IMR-90 (cell line): Measurements from ENCODE around the gene USP7. TPM values are rescaled to one million over a fixed set of nuclear protein-coding genes. Genes with fewer than 3 reads are reported as not detected.

ENCODE experiments used
- ATAC-seq: fragments of 200-7000 bp; cut with Tn5 transposase; 2 replicates; pipeline ENCODE4 v1.9.1; 2020; ENCODE audit warnings: low read depth, mild to moderate bottlenecking, moderate library complexity
- BruUV-seq: library from RNA; stranded (reverse); fragments of 400-500 nt; replicated peaks from 2 replicates; lab custom pipeline; 2021; lab: Mats Ljungman, UMichigan
- CTCF ChIA-PET: fragments of 300-600 bp; formaldehyde crosslinking; extraction: SDS; loops from one replicate; lab custom pipeline; 2021; ENCODE audit warnings: antibody characterized with exemption; lab: Yijun Ruan, JAX
- POLR2A ChIA-PET: fragments of 300-600 bp; sonication (Branson Sonifier 250); formaldehyde crosslinking; loops from one replicate; lab custom pipeline; 2022; ENCODE audit warnings: antibody characterized with exemption; ENCODE audit not compliant: unreplicated experiment; lab: Charles Lee
- DNase-seq: peaks from one replicate; pipeline ENCODE4 v3.0.0; 2013
- H2AFZ ChIP-seq: replicated peaks from 2 replicates; pipeline ENCODE3; 2013; ENCODE audit warnings: low read length, mild to moderate bottlenecking; ENCODE audit not compliant: poor library complexity
- H2AK5ac ChIP-seq: 2 replicates; pipeline ENCODE4 v1.6.1; 2013; ENCODE audit warnings: low read depth, low read length, inconsistent platforms
- H2AK9ac ChIP-seq: replicated peaks from 2 replicates; pipeline ENCODE3; 2013; ENCODE audit warnings: mild to moderate bottlenecking, low read depth, low read length, moderate library complexity; ENCODE audit not compliant: poor library complexity
- H2BK120ac ChIP-seq: 2 replicates; pipeline ENCODE4 v1.6.1; 2013; ENCODE audit warnings: low read depth, low read length, inconsistent platforms
- H2BK15ac ChIP-seq: 3 replicates; pipeline ENCODE4 v1.6.1; 2013; ENCODE audit warnings: low read depth, low read length, inconsistent platforms
- H2BK20ac ChIP-seq: 2 replicates; pipeline ENCODE4 v1.6.1; 2013; ENCODE audit warnings: low read depth, mild to moderate bottlenecking, inconsistent platforms, low read length, moderate library complexity
- H2BK5ac ChIP-seq: 2 replicates; pipeline ENCODE4 v1.6.1; 2013; ENCODE audit warnings: mild to moderate bottlenecking, low read depth, low read length, inconsistent platforms; ENCODE audit not compliant: poor library complexity, severe bottlenecking
- H3K14ac ChIP-seq: replicated peaks from 2 replicates; pipeline ENCODE4 v1.6.1; 2013; ENCODE audit warnings: low read depth, low read length, inconsistent platforms
- H3K18ac ChIP-seq: 2 replicates; pipeline ENCODE4 v1.6.1; 2013; ENCODE audit warnings: low read depth, low read length, control low read depth
- H3K23ac ChIP-seq: 2 replicates; pipeline ENCODE4 v1.6.1; 2013; ENCODE audit warnings: low read depth, low read length, inconsistent platforms
- H3K27ac ChIP-seq: 2 replicates; pipeline ENCODE4 v1.5.1; 2013; ENCODE audit warnings: mild to moderate bottlenecking, control low read depth, low read length; ENCODE audit not compliant: insufficient read depth
- H3K27me3 ChIP-seq: 2 replicates; pipeline ENCODE4 v1.6.1; 2013; ENCODE audit warnings: low read length; ENCODE audit not compliant: control insufficient read depth, insufficient read depth
- H3K36me3 ChIP-seq: 2 replicates; pipeline ENCODE4 v1.6.1; 2013; ENCODE audit warnings: low read length, mixed read lengths; ENCODE audit not compliant: control insufficient read depth, insufficient read depth
- H3K4ac ChIP-seq: 2 replicates; pipeline ENCODE4 v1.6.1; 2013; ENCODE audit warnings: low read depth, low read length, inconsistent platforms
- H3K4me1 ChIP-seq: 2 replicates; pipeline ENCODE4 v1.6.1; 2013; ENCODE audit warnings: low read length, mixed read lengths; ENCODE audit not compliant: control insufficient read depth, insufficient read depth
- H3K4me2 ChIP-seq: 2 replicates; pipeline ENCODE4 v1.6.1; 2013; ENCODE audit warnings: low read depth, mild to moderate bottlenecking, control low read depth, low read length, moderate library complexity
- H3K4me3 ChIP-seq: 2 replicates; pipeline ENCODE4 v1.5.1; 2013; ENCODE audit warnings: low read depth, mild to moderate bottlenecking, control low read depth, low read length, moderate library complexity; ENCODE audit not compliant: insufficient read depth
- H3K56ac ChIP-seq: 2 replicates; pipeline ENCODE4 v1.6.1; 2013; ENCODE audit warnings: low read length, inconsistent platforms; ENCODE audit not compliant: insufficient read depth; ENCODE audit errors: extremely low read depth
- H3K79me1 ChIP-seq, 2 experiments: 2 replicates each; pipeline ENCODE4 v1.6.1; 2013; ENCODE audit warnings: low read length in 2 of 2, inconsistent platforms in 1 of 2, low read depth in 1 of 2
- H3K9ac ChIP-seq: 2 replicates; pipeline ENCODE4 v1.6.1; 2013; ENCODE audit warnings: low read depth, low read length, control low read depth
- H3K9me1 ChIP-seq: 2 replicates; pipeline ENCODE4 v1.6.1; 2013; ENCODE audit warnings: low read length, inconsistent platforms; ENCODE audit not compliant: insufficient read depth
- H3K9me3 ChIP-seq: 2 replicates; pipeline ENCODE4 v1.6.1; 2013; ENCODE audit warnings: low read length; ENCODE audit not compliant: control insufficient read depth, insufficient read depth
- H4K20me1 ChIP-seq: 2 replicates; pipeline ENCODE4 v1.6.1; 2013; ENCODE audit warnings: low read length, inconsistent platforms; ENCODE audit not compliant: insufficient read depth
- H4K5ac ChIP-seq: 2 replicates; pipeline ENCODE4 v1.6.1; 2013; ENCODE audit warnings: mild to moderate bottlenecking, low read depth, low read length, control low read depth
- H4K8ac ChIP-seq, 2 experiments: 2 replicates each; pipeline ENCODE4 v1.6.1; 2013; ENCODE audit warnings: low read depth in 2 of 2, low read length in 2 of 2, control low read depth in 1 of 2, inconsistent platforms in 1 of 2
- H4K91ac ChIP-seq: 2 replicates; pipeline ENCODE4 v1.6.1; 2013; ENCODE audit warnings: low read depth, low read length, inconsistent platforms; ENCODE audit not compliant: insufficient read depth
- BHLHE40 ChIP-seq: fragments of 150-350 bp; IDR thresholded peaks from 2 replicates; pipeline ENCODE4 v1.6.1; 2016; ENCODE audit warnings: mild to moderate bottlenecking, low read depth, low read length
- ELK1 ChIP-seq: fragments of 150-350 bp; IDR thresholded peaks from 2 replicates; pipeline ENCODE4 v1.6.1; 2016; ENCODE audit warnings: low read depth, mild to moderate bottlenecking, low read length, moderate library complexity, borderline replicate concordance
- MXI1 ChIP-seq: IDR thresholded peaks from 2 replicates; pipeline ENCODE4 v1.6.1; 2012; ENCODE audit warnings: low read depth, mild to moderate bottlenecking, low read length, moderate library complexity, borderline replicate concordance
- USF2 ChIP-seq: fragments of 150-350 bp; IDR thresholded peaks from 2 replicates; pipeline ENCODE4 v1.6.1; 2017; ENCODE audit warnings: mild to moderate bottlenecking, antibody characterized with exemption, low read length, low read depth
- WGBS, 2 experiments: methylation state at CpG; one replicate each; pipeline versions ENCODE4 v1.1.5 to v1.1.7; 2013; ENCODE audit warnings: missing lambda C conversion rate in 2 of 2; ENCODE audit not compliant: insufficient read length in 1 of 2; ENCODE audit errors: extremely low coverage in 2 of 2; 5-methylcytosine and 5-hydroxymethylcytosine counted together
- dilution Hi-C: fragments of 300-500 bp; cut with HindIII; formaldehyde crosslinking; loops from one replicate; pipeline ENCODE4 v1.14.3; 2018; ENCODE audit warnings: low sequenced_read_pairs; ENCODE audit not compliant: unreplicated experiment
- in situ Hi-C: fragments of 300-500 bp; cut with MboI; formaldehyde crosslinking; loops from 3 replicates; pipeline ENCODE4 v1.14.3; 2019; ENCODE audit warnings: low sequenced_read_pairs, inconsistent platforms, mixed read lengths
- intact Hi-C: fragments of 100-400 bp; cut with micrococcal nuclease; formaldehyde crosslinking; loops from 2 replicates; pipeline ENCODE4 v1.10.0; 2022
- polyA plus RNA-seq, 3 experiments: library from polyadenylated mRNA; depleted of rRNA; stranded (reverse); fragments of >200 nt; gene quantifications; 2 replicates each; pipeline ENCODE4 v1.2.3, GENCODE V29; 2012; ENCODE audit warnings: low replicate concordance in 1 of 3
- total RNA-seq: library from RNA; depleted of rRNA; stranded (reverse); fragments of >200 nt; gene quantifications from 2 replicates; pipeline ENCODE4 v1.2.3, GENCODE V29; 2012
- TF ChIP-seq, protein P1 (sequence below): conservative IDR thresholded peaks from 2 replicates; pipeline ENCODE4 v1.5.1; 2012; ENCODE audit warnings: mild to moderate bottlenecking, low read depth, low read length, improper control_type of control experiment

Gene USP7
- total and polyA plus RNA-seq, 2 of the 4 experiments (the other 2 are of a cell fraction), result 17.8 to 28.3 TPM

- H3K9ac ChIP-seq, result peak overlapping the region; percentile 92; the same call in 1 of the 2 replicates
- no peak overlapping the region for H3K56ac ChIP-seq
- peaks cover 4% of the 10 kb centered on the region for H3K36me3 ChIP-seq
- H3K4ac ChIP-seq, result peak overlapping the region; percentile 95
- DNase-seq, result no peak
- peaks cover 8 to 73% of the 10 kb centered on the region in 2 experiments for H3K79me1 ChIP-seq
- peak overlapping the region; percentile 92 for H2AFZ ChIP-seq
- H2AK9ac ChIP-seq, result peak overlapping the region; percentile 98
- peak overlapping the region; percentile 91 for H3K4me2 ChIP-seq
- ATAC-seq, result peak; percentile 3; the same call in 1 of the 2 replicates
- H3K9me1 ChIP-seq, result peaks cover 15% of the 10 kb centered on the region
- H3K18ac ChIP-seq, result no peak overlapping the region
- no TSS peak for BruUV-seq
- WGBS, 2 experiments, result 40% methylated on average over 8 of the region's 30 CpGs; no CpG with 5 or more reads in 1 of the 2 experiments
- H2BK15ac ChIP-seq, result no peak overlapping the region
- H2AK5ac ChIP-seq, result peak overlapping the region; percentile 77; the same call in 1 of the 2 replicates
- no peak overlapping the region for H4K5ac ChIP-seq
- H3K27me3 ChIP-seq, result no peaks in the 10 kb centered on the region
- peak overlapping the region; percentile 71 for H3K4me3 ChIP-seq
- dilution Hi-C loops (no loop called here), in situ Hi-C loops (no loop called here), intact Hi-C loops (loop anchor here (5.0 kb wide), 1 partner anchor 69 kb away; the partner anchor contains the start of genes PMM2 and TMEM186)
- H3K9me3 ChIP-seq, result no peaks in the 10 kb centered on the region
- CTCF ChIA-PET, result no interaction called here
- H4K20me1 ChIP-seq, result peaks cover 62% of the 10 kb centered on the region
- POLR2A ChIA-PET, result no interaction called here
- H2BK120ac ChIP-seq, result no peak overlapping the region
- no peak overlapping the region for H2BK5ac ChIP-seq
- H3K23ac ChIP-seq, result 0 out of 2 replicates have a peak overlapping the region, but pooled peaks have one; percentile 97
- H3K14ac ChIP-seq, result peak overlapping the region; percentile 93; the same call in 1 of the 2 replicates
- H4K8ac ChIP-seq, result peak overlapping the region in 1 of 2 experiments; percentile 73; a peak in 1 of 4 replicates
- TF ChIP-seq BHLHE40, result peak; percentile 57; the same call in 1 of the 2 replicates
- TF ChIP-seq USF2, result peak; percentile 87
- TF ChIP-seq ELK1, result no peak
- peak; percentile 77 for TF ChIP-seq MXI1
- TF ChIP-seq, protein P1, sequence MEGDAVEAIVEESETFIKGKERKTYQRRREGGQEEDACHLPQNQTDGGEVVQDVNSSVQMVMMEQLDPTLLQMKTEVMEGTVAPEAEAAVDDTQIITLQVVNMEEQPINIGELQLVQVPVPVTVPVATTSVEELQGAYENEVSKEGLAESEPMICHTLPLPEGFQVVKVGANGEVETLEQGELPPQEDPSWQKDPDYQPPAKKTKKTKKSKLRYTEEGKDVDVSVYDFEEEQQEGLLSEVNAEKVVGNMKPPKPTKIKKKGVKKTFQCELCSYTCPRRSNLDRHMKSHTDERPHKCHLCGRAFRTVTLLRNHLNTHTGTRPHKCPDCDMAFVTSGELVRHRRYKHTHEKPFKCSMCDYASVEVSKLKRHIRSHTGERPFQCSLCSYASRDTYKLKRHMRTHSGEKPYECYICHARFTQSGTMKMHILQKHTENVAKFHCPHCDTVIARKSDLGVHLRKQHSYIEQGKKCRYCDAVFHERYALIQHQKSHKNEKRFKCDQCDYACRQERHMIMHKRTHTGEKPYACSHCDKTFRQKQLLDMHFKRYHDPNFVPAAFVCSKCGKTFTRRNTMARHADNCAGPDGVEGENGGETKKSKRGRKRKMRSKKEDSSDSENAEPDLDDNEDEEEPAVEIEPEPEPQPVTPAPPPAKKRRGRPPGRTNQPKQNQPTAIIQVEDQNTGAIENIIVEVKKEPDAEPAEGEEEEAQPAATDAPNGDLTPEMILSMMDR, result no peak
- peak overlapping the region; percentile 66 for H4K91ac ChIP-seq
- no peak overlapping the region for H2BK20ac ChIP-seq
- peaks cover 25% of the 10 kb centered on the region for H3K4me1 ChIP-seq
- H3K27ac ChIP-seq, result peak overlapping the region; percentile 90
Measured at GRCh38 chr16:8866118-8866883, 97.4 kb downstream of the USP7 start.
